Measurements from ENCODE around the gene SRP68.

- TF ChIP-seq CTCF (IDR thresholded peaks at IDR 0.05) = no peak
- TF ChIP-seq GABPB1 (CRISPR knock-in tag; IDR thresholded peaks at IDR 0.05) = no peak
- TF ChIP-seq ZNF512 (CRISPR knock-in tag; IDR thresholded peaks at IDR 0.05; ENCODE audit: borderline replicate concordance) = no peak
These were observed 49.7 kb upstream of the SRP68 start for GRCh38 chr17:76121932-76122430.
